Fibroblast of skin of left quadriceps (primary cell): ENCODE data around the gene NEDD4L.
"Not testable (repeated sequence)": the region's sequence is repeated elsewhere in the genome, so short reads cannot be mapped to it uniquely, and the experiment has no call there.

Experiments
- DNase-seq, 2 experiments: peaks; one replicate each; pipeline ENCODE4 v3.0.0-alpha.2; 2013; ENCODE audit warnings: low read depth in 2 of 2

The NEDD4L gene

GRCh38 chr18:58266291-58266690 lies 222.3 kb downstream of the NEDD4L start:
- peak in 1 of 2 experiments; percentile 25 for DNase-seq

- no peak for DNase-seq
Observed at GRCh38 chr18:58267493-58267892, 223.5 kb downstream of the NEDD4L start.

DNA sequence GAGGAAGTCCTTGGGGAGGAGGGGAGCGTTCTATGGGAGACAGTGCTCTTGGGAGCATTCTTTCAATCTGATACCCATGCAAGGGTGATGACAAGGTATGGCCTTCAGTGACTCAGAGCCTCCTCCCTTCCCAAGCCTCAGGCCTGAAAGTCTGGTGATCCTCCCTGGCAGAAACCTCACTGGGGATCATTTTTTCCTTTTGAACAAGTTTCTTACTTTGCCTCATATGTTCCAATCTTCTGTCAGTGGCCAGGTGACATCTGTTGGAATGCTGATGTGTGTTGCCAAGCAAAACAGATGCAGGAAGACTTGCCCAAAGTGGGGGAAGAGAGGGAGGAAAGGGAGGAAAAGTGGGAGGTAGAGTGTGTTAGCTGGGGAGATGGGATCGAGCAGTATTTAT lies 224.8 kb downstream of the NEDD4L start:
- DNase-seq, result no peak

DNA sequence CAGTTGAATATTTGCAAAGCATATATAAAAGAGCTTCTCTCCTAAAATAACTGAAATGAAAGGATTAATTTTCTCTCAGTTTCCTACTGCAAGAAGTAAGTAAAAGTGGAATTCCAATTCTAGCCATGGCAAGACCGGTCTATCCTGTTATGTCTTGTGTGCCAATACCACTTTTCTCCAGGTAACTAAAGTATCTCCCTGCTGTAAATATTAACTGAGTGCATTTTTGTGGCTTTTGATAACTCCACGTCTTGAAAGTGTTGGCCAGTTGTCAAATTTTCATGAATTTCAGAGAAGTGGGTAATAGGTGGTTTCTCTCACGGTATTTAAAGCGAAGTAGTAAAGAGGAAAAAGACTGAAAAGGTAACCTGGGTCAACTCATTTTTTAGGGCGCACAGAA lies 225.9 kb downstream of the NEDD4L start:
- DNase-seq, result no peak

DNA sequence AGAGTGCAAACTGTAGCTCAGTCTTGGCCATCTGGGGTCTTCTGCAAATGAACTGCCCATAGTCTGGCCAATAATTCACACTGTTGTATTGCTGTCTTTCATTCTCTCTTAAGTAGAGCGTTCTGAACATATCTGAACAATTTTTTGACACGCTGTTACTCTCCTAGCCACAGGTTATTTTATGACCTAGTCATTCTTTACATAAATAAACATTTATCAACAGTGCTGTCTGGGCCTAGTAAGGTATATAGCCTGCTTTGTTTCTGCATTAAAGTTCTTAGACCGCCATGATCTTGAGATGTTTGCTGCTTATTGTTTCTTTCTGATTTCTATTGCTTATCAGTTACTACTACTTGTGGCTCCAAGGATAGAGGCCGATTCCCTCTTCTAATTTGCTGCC lies 226.4 kb downstream of the NEDD4L start:
- DNase-seq, result no peak

GRCh38 chr18:58271770-58272169 lies 227.7 kb downstream of the NEDD4L start:
- DNase-seq, result no peak

GRCh38 chr18:58272209-58272608 lies 228.2 kb downstream of the NEDD4L start:
- no peak for DNase-seq

GRCh38 chr18:58272779-58273435 lies 228.9 kb downstream of the NEDD4L start:
- no peak for DNase-seq

DNA sequence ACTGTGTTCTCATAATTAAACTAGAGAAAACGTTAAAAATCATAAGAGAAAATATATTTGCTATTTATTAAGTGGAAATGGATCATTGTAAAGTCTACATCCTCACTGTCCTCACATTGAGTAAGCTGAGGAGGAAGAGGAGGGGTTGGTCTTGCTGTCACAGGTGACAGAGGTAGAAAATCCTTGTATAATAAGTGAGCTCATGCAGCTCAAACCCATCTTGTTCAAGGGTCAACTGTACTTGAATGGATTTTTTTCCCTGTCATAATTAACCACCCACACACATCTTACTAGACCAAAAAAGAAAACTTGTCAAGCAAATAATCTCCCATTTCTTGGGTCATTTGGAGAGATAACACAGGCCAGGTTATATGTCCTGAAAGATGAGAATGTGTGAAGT lies 231.2 kb downstream of the NEDD4L start:
- DNase-seq, result no peak

DNA sequence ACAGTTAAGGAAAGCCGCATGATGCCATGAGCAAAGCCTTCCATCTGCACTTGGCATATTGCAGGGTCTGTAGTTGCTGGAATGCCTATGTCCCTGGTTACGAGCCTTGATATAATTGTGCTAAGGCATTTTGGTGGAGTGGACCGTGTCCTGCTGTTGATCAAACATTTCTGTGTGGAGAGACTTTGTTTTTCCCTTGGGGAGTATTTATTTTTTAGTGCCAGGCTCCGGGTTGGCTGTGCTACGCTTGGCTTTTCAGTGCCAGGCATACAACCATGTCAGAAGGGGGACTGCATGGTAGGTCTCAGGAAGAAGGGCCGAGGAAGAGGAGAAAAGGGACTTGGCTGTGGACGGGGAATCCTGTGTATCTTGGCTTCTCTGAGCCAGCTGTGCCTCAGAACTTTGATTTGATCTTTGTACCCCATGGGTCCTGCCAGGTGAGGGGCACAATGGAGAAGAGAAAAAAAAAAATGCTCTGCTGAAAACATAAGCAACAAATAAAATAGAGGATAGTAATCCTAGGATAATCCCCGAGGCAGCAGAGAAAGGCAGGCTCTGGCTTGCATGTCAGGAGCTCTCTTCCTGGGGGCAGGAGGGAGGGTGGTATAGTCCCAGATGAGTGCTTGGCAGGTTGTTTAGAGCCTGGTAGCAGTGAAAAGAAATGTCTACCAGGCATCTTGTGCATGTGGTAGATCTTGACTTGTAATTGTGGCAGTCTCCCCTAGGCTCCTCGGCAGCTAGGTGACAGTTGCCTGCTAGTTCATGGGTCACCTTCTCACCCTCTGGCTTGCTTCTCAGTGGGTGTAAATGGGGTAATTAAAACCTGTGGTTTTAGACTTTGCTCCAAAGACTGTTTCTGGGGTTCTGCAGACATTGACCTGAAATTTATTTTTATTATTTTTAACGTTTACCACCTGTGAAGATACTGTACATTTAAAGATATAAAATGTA lies 233.0 kb downstream of the NEDD4L start:
- DNase-seq, result no peak

- DNase-seq, result no peak
Observed at GRCh38 chr18:58279504-58280175, 235.6 kb downstream of the NEDD4L start.

DNA sequence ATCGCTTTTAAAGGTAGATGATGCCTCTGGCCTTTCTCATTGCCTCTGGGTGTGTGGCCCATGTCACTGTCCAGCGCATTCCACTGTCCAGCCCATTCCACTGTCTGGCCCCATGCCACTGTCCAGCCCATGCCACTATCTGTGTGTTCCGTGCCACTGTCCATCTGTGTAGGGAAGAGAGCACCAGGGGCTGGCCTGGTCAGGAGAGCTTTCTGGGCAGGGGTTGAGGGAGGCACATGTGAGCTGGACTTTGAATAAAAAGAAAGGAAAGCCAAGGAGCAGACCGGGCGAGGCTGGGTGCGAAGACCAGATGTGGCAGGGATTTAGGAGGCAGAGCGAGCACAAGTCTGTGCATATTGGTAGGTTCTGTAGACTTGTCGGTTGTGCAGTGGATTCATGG lies 236.2 kb downstream of the NEDD4L start:
- DNase-seq, result no peak

DNA sequence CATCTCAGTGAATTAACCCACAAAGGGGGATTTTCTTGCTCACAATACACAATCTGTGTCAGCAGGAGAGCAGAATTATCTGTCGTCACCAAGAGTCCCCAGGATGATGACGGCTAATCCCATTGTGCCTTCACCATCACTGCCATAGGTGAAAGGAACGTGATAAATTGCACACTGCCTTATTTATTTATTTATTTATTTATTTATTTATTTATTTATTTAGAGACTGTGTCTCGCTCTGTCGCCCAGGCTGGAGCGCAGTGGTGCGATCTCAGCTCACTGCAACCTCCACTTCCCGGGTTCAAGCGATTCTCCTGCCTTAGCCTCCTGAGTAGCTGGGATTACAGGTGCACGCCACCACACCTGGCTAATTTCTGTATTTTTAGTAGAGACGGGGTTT lies 238.8 kb downstream of the NEDD4L start:
- not testable (repeated sequence) for DNase-seq

GRCh38 chr18:58284699-58285448 lies 240.8 kb downstream of the NEDD4L start:
- DNase-seq, result no peak

DNA sequence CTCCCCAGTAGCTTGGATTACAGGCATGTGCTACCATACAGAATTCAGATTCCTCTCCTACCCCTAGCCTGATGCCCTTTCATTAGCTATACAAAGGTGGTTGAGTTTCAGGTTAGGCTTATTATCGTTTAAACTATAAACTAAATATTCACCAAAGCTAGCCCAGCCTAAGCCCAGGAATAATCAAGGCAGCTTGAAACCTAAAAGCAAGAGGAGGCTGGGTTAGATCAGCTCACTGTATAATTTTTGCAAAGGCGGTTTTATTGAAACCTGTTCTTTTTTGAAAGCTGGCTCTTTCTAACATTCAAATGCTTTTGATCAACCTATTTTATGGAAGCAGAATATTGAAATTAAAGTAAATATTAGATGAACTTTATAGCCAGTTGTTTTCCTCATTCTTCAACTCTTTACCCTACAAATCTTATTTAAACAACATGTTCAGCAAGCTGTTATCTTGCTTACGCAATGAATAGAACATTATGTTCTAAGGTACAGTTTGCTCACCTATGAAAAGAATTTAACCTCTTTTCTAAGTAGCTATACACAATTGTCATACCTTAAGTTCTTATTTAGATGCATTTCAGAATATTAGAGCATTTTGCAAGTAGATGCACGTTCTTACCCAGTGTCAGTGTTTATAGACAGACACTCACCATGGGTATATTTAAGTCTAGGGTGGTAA lies 241.6 kb downstream of the NEDD4L start:
- no peak for DNase-seq

DNA sequence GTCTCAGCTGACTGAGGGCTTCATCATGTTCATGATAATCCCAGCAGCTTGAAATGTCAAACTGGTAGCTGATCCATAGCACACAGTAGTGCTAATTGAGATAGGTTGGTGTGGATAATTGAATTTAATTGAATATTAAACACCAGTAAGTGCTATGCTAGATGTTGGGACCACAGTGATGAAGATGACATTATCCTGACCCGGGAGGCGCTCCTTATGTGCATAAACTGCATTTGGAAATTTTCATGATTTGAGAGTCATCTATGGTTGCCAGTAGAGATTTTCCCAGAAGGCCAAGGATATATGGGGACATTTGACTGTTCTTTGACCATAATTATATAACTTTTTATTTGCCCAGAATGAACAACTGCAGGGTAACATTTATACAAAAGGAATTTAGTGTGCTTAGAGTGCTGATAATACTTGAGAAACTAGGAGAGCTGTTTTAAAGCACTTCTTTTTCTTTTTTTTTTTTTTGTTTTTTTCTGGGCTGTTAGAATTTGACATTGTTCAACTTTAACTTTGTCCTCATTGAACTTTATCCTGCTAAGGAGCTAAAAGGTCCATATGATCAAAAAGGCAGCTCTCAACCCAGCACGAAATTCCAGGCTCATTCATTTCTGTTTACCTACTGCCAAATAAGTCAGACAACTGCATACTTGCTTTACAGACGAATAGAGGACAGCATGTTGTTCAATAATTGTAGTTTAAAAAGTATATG lies 242.8 kb downstream of the NEDD4L start:
- DNase-seq, result no peak

DNA sequence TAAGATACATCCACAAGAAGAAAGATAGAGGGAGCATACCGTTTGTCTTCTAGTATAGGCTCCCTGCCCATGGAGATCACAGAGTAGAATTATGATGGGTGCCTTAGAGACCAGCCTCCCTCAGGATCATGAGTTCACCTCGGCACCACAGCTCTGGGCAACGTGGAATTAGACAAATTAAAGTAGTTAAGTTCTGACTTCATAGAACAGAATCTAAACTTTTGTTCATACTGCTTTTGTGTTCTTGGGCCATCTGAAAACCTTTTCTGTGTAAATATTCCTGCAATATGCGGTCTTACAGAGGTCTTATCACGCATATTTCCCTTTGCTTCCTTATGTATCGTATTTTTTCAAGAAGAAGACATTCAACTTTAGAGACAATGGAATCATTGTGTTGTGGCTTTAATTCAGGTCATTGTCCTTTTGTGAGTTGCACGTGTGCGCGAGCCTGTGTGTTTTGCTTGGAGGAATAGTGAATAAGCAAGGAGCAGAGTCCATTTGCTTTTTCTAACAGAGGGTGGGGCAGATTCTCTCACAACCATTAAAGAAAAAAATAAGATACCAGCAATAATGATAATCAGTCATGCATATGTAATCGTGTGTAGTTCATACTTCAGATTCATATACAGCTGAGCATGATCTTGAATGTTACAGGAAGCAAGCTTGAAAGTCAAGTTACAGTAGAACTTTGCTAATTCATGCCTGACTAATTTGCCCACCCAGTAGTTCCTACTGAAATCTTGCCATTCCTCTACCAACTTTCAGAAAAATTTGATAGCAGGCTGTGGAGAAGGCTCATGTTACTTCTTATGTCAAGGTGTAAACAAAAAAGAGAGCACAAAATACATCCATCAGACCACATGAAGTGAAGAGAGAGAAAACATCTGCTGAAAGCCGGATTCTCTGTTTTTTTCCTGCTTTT lies 243.6 kb downstream of the NEDD4L start:
- DNase-seq, result no peak

DNA sequence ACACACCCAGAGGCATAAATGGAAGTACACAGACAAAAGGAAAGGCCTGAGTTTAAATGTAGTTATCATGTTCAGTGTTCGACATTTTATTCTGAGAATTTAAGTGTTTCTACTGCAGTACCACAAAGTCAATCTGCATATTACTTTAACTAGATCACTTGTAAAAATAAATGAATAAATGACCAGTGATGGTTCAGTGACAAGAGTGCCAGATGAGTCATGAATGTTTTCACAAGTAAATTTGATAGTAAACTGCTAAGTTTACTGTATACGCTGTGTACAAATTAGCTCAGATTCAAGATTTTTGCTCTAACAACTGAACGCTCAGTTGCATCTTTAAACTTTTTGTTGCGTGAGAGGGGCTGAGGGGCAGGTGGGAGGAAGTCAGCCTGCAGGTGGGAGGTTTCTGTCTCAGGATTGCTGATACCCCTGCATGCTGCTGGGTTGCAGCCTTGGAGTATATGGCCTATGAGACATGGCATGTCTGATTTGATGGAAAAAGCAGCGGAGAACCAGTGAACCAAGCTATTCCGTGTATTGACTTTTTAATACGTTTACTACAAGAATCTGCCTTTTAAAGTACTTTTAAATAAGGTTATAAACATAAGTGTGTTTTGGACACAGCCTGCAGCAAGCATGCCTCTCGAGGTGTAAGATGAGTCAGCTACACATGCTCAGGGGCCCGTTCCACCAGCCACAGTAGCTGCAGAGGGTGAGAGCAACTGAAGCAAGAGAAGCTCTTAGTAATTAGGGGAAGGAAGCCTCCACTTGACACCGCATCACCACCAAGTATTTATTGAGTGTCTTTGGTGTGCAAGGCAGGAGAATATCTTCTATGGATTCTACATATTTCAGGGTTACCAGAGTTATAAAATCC lies 245.1 kb downstream of the NEDD4L start:
- DNase-seq, result peak in 1 of 2 experiments; percentile 12
